ENCODE data around the gene AGTR1. TPM values are rescaled to one million over a fixed set of nuclear protein-coding genes. Genes with fewer than 3 reads are reported as not detected.

The AGTR1 gene
- total and polyA plus RNA-seq, 2 of the 13 experiments (the other 11 are each of a cell fraction or from before 2014, with no cell fraction given) = 0.64 to 1.5 TPM

- TF ChIP-seq LCORL (IDR thresholded peaks at IDR 0.05) (no peak), LCORL (CRISPR knock-in tag; IDR thresholded peaks at IDR 0.05) (peak; percentile 52; the same call in 1 of the 2 replicates), CHCHD3 (CRISPR knock-in tag; IDR thresholded peaks at IDR 0.05) (no peak), JDP2 (CRISPR knock-in tag; IDR thresholded peaks at IDR 0.05; ENCODE audit: borderline replicate concordance) (no peak), ZNF160 (CRISPR knock-in tag; IDR thresholded peaks at IDR 0.05) (no peak), HOMEZ (CRISPR knock-in tag; IDR thresholded peaks at IDR 0.05; ENCODE audit: low read depth) (0 out of 2 replicates have a peak, but pooled peaks have one; percentile 18), NKX3-1 (CRISPR knock-in tag; IDR thresholded peaks at IDR 0.05) (no peak), ELF3 (CRISPR knock-in tag; IDR thresholded peaks at IDR 0.05) (peak; percentile 14; the same call in 1 of the 2 replicates), ARNTL (CRISPR knock-in tag; IDR thresholded peaks at IDR 0.05) (no peak), CERS6 (CRISPR knock-in tag; IDR thresholded peaks at IDR 0.05) (no peak), ZNF3 (CRISPR knock-in tag; IDR thresholded peaks at IDR 0.05) (no peak), ZNF274 (CRISPR knock-in tag; IDR thresholded peaks at IDR 0.05) (0 out of 2 replicates have a peak, but pooled peaks have one; percentile 30), ZKSCAN1 (IDR thresholded peaks at IDR 0.05; ENCODE audit: low read length) (no peak), KDM2A (CRISPR knock-in tag; IDR thresholded peaks at IDR 0.05; ENCODE audit: borderline replicate concordance, low read depth) (no peak), CTCF (CRISPR knock-in tag; IDR thresholded peaks at IDR 0.05) (peak; percentile 33), PHF21A (CRISPR knock-in tag; IDR thresholded peaks at IDR 0.05) (peak; percentile 20; the same call in 1 of the 2 replicates), HMG20A (CRISPR knock-in tag; IDR thresholded peaks at IDR 0.05; ENCODE audit: borderline replicate concordance) (no peak), ZNF446 (CRISPR knock-in tag; IDR thresholded peaks at IDR 0.05) (no peak), YEATS4 (CRISPR knock-in tag; IDR thresholded peaks at IDR 0.05; ENCODE audit: borderline replicate concordance) (0 out of 2 replicates have a peak, but pooled peaks have one; percentile 11), E2F1 (CRISPR knock-in tag; IDR thresholded peaks at IDR 0.05) (no peak), ETV6 (CRISPR knock-in tag; conservative IDR thresholded peaks at IDR 0.05) (no peak), ZNF598 (CRISPR knock-in tag; IDR thresholded peaks at IDR 0.05; ENCODE audit: borderline replicate concordance) (0 out of 2 replicates have a peak, but pooled peaks have one; percentile 15), ZNF432 (CRISPR knock-in tag; IDR thresholded peaks at IDR 0.05; ENCODE audit: borderline replicate concordance) (no peak), ZNF784 (CRISPR knock-in tag; IDR thresholded peaks at IDR 0.05; ENCODE audit: borderline replicate concordance) (no peak), ZNF510 (CRISPR knock-in tag; IDR thresholded peaks at IDR 0.05; ENCODE audit: low read depth) (0 out of 2 replicates have a peak, but pooled peaks have one; percentile 60)
These were observed at the start of gene AGTR1 (continued) for GRCh38 chr3:148697306-148698189.
